ENCODE results near the gene STX11. TPM values are rescaled to one million over a fixed set of nuclear protein-coding genes. Genes with fewer than 3 reads are reported as not detected.

STX11 gene
- total and polyA plus RNA-seq, 8 donors = 1.8 to 31.3 (median 2.5) TPM

DNA sequence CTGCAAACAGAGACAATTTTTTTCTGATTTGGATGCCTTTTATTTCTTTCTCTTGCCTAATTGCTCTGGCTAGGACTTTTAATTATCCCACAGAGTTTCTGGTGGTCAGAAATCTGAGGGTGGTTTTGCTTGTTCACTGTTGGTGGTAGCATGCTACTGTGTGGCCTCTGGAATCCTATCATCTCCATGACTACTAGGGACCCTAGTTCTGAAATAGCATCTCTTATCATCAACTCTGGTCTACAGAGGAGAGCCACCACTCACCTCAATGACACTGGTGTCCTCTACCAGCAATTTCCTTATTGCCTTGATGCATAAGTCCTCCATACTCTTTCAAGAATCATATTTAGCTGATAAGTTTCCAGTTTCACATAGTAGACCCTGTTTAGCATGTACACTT lies 27.5 kb upstream of the STX11 start:
- ATAC-seq (no peak), DNase-seq (no peak)
- intact Hi-C loops (cut with DNase I) = no loop called here
- Histone ChIP-seq H3K27ac (no peak overlapping the region), H3K4me3 (no peak overlapping the region), H3K9me3 (no peaks in the 10 kb centered on the region), H3K36me3 (no peaks in the 10 kb centered on the region), H3K4me1 (peaks cover 0 to 12% of the 10 kb centered on the region in 2 donors), H3K27me3 (no peaks in the 10 kb centered on the region)
- TF ChIP-seq, protein P1, sequence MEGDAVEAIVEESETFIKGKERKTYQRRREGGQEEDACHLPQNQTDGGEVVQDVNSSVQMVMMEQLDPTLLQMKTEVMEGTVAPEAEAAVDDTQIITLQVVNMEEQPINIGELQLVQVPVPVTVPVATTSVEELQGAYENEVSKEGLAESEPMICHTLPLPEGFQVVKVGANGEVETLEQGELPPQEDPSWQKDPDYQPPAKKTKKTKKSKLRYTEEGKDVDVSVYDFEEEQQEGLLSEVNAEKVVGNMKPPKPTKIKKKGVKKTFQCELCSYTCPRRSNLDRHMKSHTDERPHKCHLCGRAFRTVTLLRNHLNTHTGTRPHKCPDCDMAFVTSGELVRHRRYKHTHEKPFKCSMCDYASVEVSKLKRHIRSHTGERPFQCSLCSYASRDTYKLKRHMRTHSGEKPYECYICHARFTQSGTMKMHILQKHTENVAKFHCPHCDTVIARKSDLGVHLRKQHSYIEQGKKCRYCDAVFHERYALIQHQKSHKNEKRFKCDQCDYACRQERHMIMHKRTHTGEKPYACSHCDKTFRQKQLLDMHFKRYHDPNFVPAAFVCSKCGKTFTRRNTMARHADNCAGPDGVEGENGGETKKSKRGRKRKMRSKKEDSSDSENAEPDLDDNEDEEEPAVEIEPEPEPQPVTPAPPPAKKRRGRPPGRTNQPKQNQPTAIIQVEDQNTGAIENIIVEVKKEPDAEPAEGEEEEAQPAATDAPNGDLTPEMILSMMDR (IDR thresholded peaks at IDR 0.05) = no peak

GRCh38 chr6:144123421-144123820 lies 26.9 kb upstream of the STX11 start:
- Histone ChIP-seq H3K27ac (no peak overlapping the region), H3K9me3 (no peaks in the 10 kb centered on the region), H3K27me3 (no peaks in the 10 kb centered on the region), H3K4me1 (peaks cover 0 to 12% of the 10 kb centered on the region in 2 donors), H3K36me3 (no peaks in the 10 kb centered on the region), H3K4me3 (no peak overlapping the region)
- TF ChIP-seq, protein P1 (IDR thresholded peaks at IDR 0.05) = no peak
- intact Hi-C loops (cut with DNase I) = no loop called here
- DNase-seq (no peak), ATAC-seq (no peak)

- Histone ChIP-seq H3K36me3 (no peaks in the 10 kb centered on the region), H3K27me3 (no peaks in the 10 kb centered on the region), H3K4me1 (peaks cover 0 to 12% of the 10 kb centered on the region in 2 donors), H3K9me3 (no peaks in the 10 kb centered on the region), H3K4me3 (no peak overlapping the region), H3K27ac (no peak overlapping the region)
- intact Hi-C loops (cut with DNase I) = no loop called here
- ATAC-seq (no peak), DNase-seq (no peak)
- TF ChIP-seq, protein P1 (IDR thresholded peaks at IDR 0.05) = no peak
Measured at GRCh38 chr6:144123836-144124235, 26.5 kb upstream of the STX11 start.

- Histone ChIP-seq H3K4me3 (no peak overlapping the region), H3K36me3 (no peaks in the 10 kb centered on the region), H3K4me1 (peaks cover 0 to 12% of the 10 kb centered on the region in 2 donors), H3K27ac (no peak overlapping the region), H3K27me3 (no peaks in the 10 kb centered on the region), H3K9me3 (no peaks in the 10 kb centered on the region)
- DNase-seq (no peak), ATAC-seq (no peak)
- intact Hi-C loops (cut with DNase I) = no loop called here
- TF ChIP-seq, protein P1 (IDR thresholded peaks at IDR 0.05) = no peak
Measured at GRCh38 chr6:144127097-144127496, 23.2 kb upstream of the STX11 start.

- H3K27me3 ChIP-seq = no peaks in the 10 kb centered on the region
- H3K36me3 ChIP-seq = no peaks in the 10 kb centered on the region
- TF ChIP-seq, protein P1 (IDR thresholded peaks at IDR 0.05) = no peak
- no peak overlapping the region for H3K27ac ChIP-seq
- intact Hi-C loops (cut with DNase I) = no loop called here
- no peak for DNase-seq
- no peaks in the 10 kb centered on the region for H3K9me3 ChIP-seq
- H3K4me1 ChIP-seq = no peaks in the 10 kb centered on the region
- no peak for ATAC-seq
- H3K4me3 ChIP-seq = no peak overlapping the region
Measured at GRCh38 chr6:144129469-144129868, 20.8 kb upstream of the STX11 start.
